Measurements from ENCODE around the gene USP7.

USP7 gene

DNA sequence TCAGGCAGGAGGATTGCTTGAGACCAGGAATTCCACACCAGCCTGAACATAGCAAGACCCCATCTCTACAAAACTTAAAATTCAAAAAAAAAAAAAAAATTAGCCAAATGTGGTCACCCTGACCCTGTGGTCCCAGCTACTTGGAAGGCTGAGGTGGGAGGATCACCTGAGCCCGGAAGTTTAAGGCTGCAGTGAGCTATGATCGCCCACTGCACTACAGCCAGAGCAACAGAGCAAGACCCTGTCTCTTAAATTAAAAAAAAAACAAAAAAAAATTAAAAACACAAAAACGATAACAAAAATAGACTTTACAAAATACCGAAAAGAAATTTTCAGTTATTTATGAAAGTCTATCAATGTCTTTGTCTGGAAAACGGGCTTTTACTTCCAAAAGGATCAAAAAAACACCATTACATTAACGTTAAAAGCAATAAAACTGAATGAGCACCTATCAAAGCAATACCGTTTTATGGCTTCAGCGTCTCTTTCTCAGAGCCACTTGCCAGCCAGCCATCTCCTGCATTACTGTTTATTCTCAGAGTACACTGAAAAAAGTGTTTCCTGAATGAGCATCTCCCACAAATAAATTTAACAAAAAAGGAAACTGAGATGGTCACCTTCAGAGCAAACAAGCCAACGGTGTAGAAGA, 6.1 kb downstream of the USP7 start:
- H3K4me3 ChIP-seq (ENCODE audit: low read depth, low read length): 0 out of 2 replicates have a peak overlapping the region, but pooled peaks have one; percentile 8
- TF ChIP-seq, protein P1, sequence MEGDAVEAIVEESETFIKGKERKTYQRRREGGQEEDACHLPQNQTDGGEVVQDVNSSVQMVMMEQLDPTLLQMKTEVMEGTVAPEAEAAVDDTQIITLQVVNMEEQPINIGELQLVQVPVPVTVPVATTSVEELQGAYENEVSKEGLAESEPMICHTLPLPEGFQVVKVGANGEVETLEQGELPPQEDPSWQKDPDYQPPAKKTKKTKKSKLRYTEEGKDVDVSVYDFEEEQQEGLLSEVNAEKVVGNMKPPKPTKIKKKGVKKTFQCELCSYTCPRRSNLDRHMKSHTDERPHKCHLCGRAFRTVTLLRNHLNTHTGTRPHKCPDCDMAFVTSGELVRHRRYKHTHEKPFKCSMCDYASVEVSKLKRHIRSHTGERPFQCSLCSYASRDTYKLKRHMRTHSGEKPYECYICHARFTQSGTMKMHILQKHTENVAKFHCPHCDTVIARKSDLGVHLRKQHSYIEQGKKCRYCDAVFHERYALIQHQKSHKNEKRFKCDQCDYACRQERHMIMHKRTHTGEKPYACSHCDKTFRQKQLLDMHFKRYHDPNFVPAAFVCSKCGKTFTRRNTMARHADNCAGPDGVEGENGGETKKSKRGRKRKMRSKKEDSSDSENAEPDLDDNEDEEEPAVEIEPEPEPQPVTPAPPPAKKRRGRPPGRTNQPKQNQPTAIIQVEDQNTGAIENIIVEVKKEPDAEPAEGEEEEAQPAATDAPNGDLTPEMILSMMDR (IDR thresholded peaks at IDR 0.05; ENCODE audit: low read depth, low read length): no peak

DNA sequence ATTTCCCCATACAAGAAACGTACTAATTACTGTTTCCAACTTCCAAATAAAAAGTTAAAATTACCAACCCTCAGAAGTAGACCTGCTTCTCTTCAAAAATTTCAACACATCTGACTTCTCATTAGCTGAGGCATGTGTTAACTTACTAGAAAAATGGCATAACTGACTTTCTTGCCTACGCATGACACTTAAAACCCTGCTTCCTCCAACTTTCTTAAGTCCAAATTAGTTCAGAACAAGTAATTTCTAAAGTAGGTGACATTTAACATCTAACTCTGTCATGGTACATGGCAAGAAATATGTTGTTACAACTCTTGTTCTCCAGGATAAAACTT, 6.7 kb downstream of the USP7 start:
- TF ChIP-seq, protein P1 (IDR thresholded peaks at IDR 0.05; ENCODE audit: low read depth, low read length): no peak
- no peak overlapping the region for H3K4me3 ChIP-seq (ENCODE audit: low read depth, low read length)

DNA sequence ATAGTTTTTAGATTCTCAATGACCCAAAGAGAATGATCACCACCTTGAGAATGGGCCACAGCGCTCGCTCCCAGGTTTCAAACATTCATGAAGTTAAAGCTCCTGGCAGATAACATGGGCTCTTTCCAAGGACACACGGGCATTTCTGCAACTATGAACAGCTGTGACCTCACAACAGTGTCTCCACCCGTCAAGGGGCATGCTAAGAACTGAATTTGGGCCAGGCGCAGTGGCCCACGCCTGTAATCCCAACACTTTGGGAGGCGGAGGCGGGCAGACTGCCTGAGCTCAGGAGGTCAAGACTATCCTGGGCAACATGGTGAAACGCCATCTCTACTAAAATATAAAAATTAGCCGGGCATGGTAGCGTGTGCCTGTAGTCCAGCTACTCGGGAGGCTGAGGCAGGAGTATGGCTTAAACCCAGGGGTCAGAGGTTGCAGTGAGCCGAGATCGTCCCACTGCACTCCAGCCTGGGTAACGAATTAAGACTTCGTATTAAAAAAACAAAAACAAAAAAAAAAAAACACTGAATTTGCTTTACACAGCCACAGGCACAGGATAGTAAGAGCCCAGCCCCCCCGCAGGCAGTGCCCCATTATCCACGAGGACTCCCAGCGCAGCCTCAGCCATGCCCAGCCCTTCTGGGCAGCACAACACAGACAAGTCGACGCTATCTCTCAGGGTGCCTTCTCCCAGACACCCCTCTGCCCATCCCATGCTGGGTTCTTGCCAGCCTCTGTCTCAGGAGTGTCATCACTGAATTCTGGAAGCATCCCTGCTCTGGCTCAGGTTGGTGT, 7.2 kb downstream of the USP7 start:
- TF ChIP-seq, protein P1 (IDR thresholded peaks at IDR 0.05; ENCODE audit: low read depth, low read length): no peak
- no peak overlapping the region for H3K4me3 ChIP-seq (ENCODE audit: low read depth, low read length)

DNA sequence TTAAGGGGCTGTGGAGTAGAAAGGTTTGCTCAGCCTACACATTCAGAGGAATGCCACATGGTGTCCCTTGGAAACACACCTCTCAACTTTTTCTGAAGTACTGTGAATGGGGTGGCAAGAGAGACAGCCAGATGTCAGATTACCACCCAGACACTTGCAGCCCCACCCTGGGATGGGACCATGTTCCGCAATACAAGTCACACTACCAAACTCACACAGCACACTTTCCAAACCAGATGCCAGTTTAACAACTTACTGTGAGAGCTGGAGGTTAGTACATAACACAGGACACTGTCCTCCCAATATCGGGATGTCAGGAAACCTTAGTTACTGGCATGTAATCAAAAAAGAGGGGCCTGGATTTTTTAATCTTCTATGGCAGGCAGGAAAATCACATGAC, 7.9 kb downstream of the USP7 start:
- H3K4me3 ChIP-seq (ENCODE audit: low read depth, low read length): no peak overlapping the region
- TF ChIP-seq, protein P1 (IDR thresholded peaks at IDR 0.05; ENCODE audit: low read depth, low read length): no peak

DNA sequence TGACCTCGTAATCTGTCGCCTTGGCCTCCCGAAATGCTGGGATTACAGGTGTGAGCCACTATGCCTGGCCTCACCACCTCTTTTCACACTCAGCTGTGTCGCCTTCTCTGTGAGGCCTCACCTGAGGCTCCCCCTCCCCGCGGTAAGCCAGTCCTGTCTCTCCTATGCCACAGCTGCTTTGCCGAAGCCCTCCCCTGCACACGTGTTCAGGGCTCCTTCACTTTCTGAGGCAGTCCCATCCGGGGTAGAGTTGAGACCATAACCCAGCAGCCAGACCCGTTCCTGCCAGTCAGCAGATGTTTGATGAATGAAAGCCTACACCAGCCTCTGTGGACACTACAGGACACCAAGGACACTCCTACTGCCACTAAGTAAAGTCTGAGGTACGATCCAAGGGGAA, 10.6 kb downstream of the USP7 start:
- no peak overlapping the region for H3K4me3 ChIP-seq (ENCODE audit: low read depth, low read length)
- TF ChIP-seq, protein P1 (IDR thresholded peaks at IDR 0.05; ENCODE audit: low read depth, low read length): no peak

DNA sequence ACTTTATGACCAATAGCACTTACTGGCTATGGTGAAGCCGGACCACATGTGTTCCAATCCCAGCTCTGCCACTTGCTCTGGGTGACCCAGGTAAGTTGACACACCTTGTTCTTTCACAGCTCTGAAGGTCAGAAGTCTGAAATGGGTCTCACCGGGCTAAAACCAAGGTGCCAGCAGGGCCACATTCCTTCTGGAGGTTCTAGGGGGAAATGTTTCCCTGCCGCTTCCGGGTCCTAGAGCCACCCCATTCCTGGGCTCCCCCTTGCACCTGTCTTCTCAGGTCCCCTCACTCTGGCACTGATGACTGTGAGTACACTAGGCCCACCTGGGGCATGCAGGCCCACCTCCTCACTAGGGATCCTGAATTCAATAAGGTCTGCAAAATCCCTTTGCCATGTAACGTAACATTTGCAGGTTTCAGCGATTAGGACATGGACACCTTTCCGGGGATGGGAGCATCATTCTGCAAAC, 11.4 kb downstream of the USP7 start:
- H3K4me3 ChIP-seq (ENCODE audit: low read depth, low read length): no peak overlapping the region
- TF ChIP-seq, protein P1 (IDR thresholded peaks at IDR 0.05; ENCODE audit: low read depth, low read length): no peak
